H1 (cell line): Measurements from ENCODE around the gene KCNH1. TPM values are rescaled to one million over a fixed set of nuclear protein-coding genes. Genes with fewer than 3 reads are reported as not detected.

Experiments used
- CTCF ChIA-PET: fragments of 300-600 bp; sonication (Branson Sonifier 250); formaldehyde crosslinking; loops from one replicate; lab custom pipeline; 2021; ENCODE audit not compliant: partially characterized antibody; lab: Charles Lee
- POLR2A ChIA-PET: fragments of 300-600 bp; sonication (Branson Sonifier 250); formaldehyde crosslinking; loops from one replicate; lab custom pipeline; 2021; ENCODE audit warnings: inconsistent platforms; ENCODE audit not compliant: partially characterized antibody; lab: Charles Lee
- DNase-seq, 2 experiments: peaks; one replicate each; pipeline versions ENCODE4 v3.0.0 to v3.0.0-alpha.2; 2010 to 2022; ENCODE audit warnings: low spot score in 2 of 2, low read depth in 1 of 2, mixed read lengths in 1 of 2
- FAIRE-seq: peaks from 2 replicates; lab custom pipeline; 2011; peaks lifted over from hg19 to GRCh38; lab: Jason Lieb, UNC
- H2AFZ ChIP-seq: 2 replicates; pipeline ENCODE4 v1.8.1; 2012; ENCODE audit warnings: low read length, inconsistent platforms
- H2AK5ac ChIP-seq: 2 replicates; pipeline ENCODE4 v1.6.1; 2013; ENCODE audit warnings: low read depth, low read length
- H2BK120ac ChIP-seq: replicated peaks from 2 replicates; pipeline ENCODE3; 2013; ENCODE audit warnings: low read depth, low read length, inconsistent platforms
- H2BK12ac ChIP-seq: 2 replicates; pipeline ENCODE4 v1.6.1; 2013; ENCODE audit warnings: low read depth, low read length
- H2BK15ac ChIP-seq: 2 replicates; pipeline ENCODE4 v1.6.1; 2013; ENCODE audit warnings: low read length
- H2BK20ac ChIP-seq: 2 replicates; pipeline ENCODE4 v1.6.1; 2013; ENCODE audit warnings: low read length
- H2BK5ac ChIP-seq: 2 replicates; pipeline ENCODE4 v1.6.1; 2013; ENCODE audit warnings: low read depth, low read length
- H3K14ac ChIP-seq: 2 replicates; pipeline ENCODE4 v1.6.1; 2013; ENCODE audit warnings: inconsistent platforms; ENCODE audit not compliant: insufficient read length
- H3K18ac ChIP-seq: 2 replicates; pipeline ENCODE4 v1.6.1; 2013; ENCODE audit warnings: low read length; ENCODE audit errors: extremely low read depth
- H3K23ac ChIP-seq: 2 replicates; pipeline ENCODE4 v1.6.1; 2013; ENCODE audit warnings: inconsistent platforms; ENCODE audit not compliant: insufficient read length
- H3K23me2 ChIP-seq: 2 replicates; pipeline ENCODE4 v1.6.1; 2013; ENCODE audit warnings: low read depth, low read length
- H3K27ac ChIP-seq: 2 replicates; pipeline ENCODE4 v1.6.1; 2011; ENCODE audit warnings: low read depth, low read length, inconsistent platforms
- H3K27me3 ChIP-seq, 4 experiments: replicated peaks in 1 of 4; 1 replicate in 1 of 4; 2 replicates in 3 of 4; pipeline versions ENCODE4 v1.6.1 to v1.8.1; 2011 to 2013; ENCODE audit warnings: low read length in 3 of 4, mild to moderate bottlenecking in 3 of 4, inconsistent platforms in 2 of 4, mixed read lengths in 2 of 4, moderate library complexity in 1 of 4; ENCODE audit not compliant: control insufficient read depth in 3 of 4, insufficient read depth in 3 of 4; ENCODE audit errors: extremely low read depth in 1 of 4
- H3K36me3 ChIP-seq, 4 experiments: 2 replicates each; pipeline versions ENCODE4 v1.6.1 to v1.8.1; 2011 to 2013; ENCODE audit warnings: mild to moderate bottlenecking in 4 of 4, low read length in 3 of 4, moderate library complexity in 2 of 4, control low read depth in 1 of 4, inconsistent platforms in 1 of 4; ENCODE audit not compliant: insufficient read depth in 4 of 4, control insufficient read depth in 2 of 4
- H3K4ac ChIP-seq: replicated peaks from 2 replicates; pipeline ENCODE3; 2013; ENCODE audit warnings: low read length, low read depth, mixed read lengths, inconsistent platforms; ENCODE audit not compliant: insufficient read length
- H3K4me1 ChIP-seq, 4 experiments: replicated peaks in 1 of 4; 1 replicate in 1 of 4; 2 replicates in 3 of 4; pipeline versions ENCODE4 v1.6.1 to v1.8.1; 2011 to 2013; ENCODE audit warnings: low read length in 3 of 4, inconsistent platforms in 2 of 4, mixed read lengths in 1 of 4; ENCODE audit not compliant: insufficient read depth in 4 of 4, control insufficient read depth in 3 of 4
- H3K4me2 ChIP-seq, 2 experiments: 2 replicates each; pipeline versions ENCODE4 v1.6.1 to v1.8.1; 2011 to 2013; ENCODE audit warnings: low read depth in 2 of 2, low read length in 2 of 2, control low read depth in 1 of 2, inconsistent platforms in 1 of 2, mild to moderate bottlenecking in 1 of 2; ENCODE audit not compliant: insufficient read depth in 1 of 2
- H3K4me3 ChIP-seq, 4 experiments: fragments of 200-600, 300-600 bp in 1 of 4; sonication (generic), shearing (Covaris generic), sonication (Bioruptor Twin) in 1 of 4; 2 replicates each; pipeline versions ENCODE4 v1.5.1 to v1.8.1; 2011 to 2016; ENCODE audit warnings: low read length in 4 of 4, low read depth in 3 of 4, control low read depth in 2 of 4, inconsistent platforms in 2 of 4, mild to moderate bottlenecking in 2 of 4, mixed read lengths in 1 of 4, moderate library complexity in 1 of 4; ENCODE audit not compliant: insufficient read depth in 2 of 4; ENCODE audit errors: extremely low read depth in 1 of 4
- H3K56ac ChIP-seq: replicated peaks from 2 replicates; pipeline ENCODE3; 2013; ENCODE audit warnings: low read depth, mild to moderate bottlenecking, mixed read lengths, low read length, inconsistent platforms; ENCODE audit not compliant: insufficient read length
- H3K79me1 ChIP-seq: 2 replicates; pipeline ENCODE4 v1.6.1; 2013; ENCODE audit warnings: low read depth, low read length, control low read depth
- H3K79me2 ChIP-seq, 2 experiments: 2 replicates each; pipeline versions ENCODE4 v1.6.1 to v1.8.1; 2012 to 2013; ENCODE audit warnings: low read length in 2 of 2, mild to moderate bottlenecking in 2 of 2, inconsistent platforms in 1 of 2; ENCODE audit not compliant: insufficient read depth in 2 of 2, control insufficient read depth in 1 of 2
- H3K9ac ChIP-seq, 4 experiments: replicated peaks in 1 of 4; 1 replicate in 1 of 4; 2 replicates in 3 of 4; pipeline versions ENCODE4 v1.6.1 to v1.8.1; 2011 to 2013; ENCODE audit warnings: low read depth in 3 of 4, low read length in 3 of 4, control low read depth in 2 of 4, mild to moderate bottlenecking in 2 of 4, moderate library complexity in 2 of 4, inconsistent platforms in 1 of 4; ENCODE audit errors: extremely low read depth in 1 of 4
- H3K9me3 ChIP-seq, 2 experiments: 2 replicates each; pipeline versions ENCODE4 v1.6.1 to v1.8.1; 2012 to 2013; ENCODE audit warnings: mild to moderate bottlenecking in 2 of 2, moderate library complexity in 2 of 2, control low read depth in 1 of 2, inconsistent platforms in 1 of 2, low read depth in 1 of 2, low read length in 1 of 2, mixed read lengths in 1 of 2; ENCODE audit not compliant: insufficient read depth in 2 of 2
- H4K20me1 ChIP-seq, 2 experiments: replicated peaks in 1 of 2; 2 replicates each; pipeline versions ENCODE3 to v1.8.1; 2011 to 2013; ENCODE audit warnings: inconsistent platforms in 2 of 2, low read length in 2 of 2, mild to moderate bottlenecking in 1 of 2; ENCODE audit not compliant: insufficient read depth in 2 of 2, control insufficient read depth in 1 of 2
- H4K5ac ChIP-seq: 2 replicates; pipeline ENCODE4 v1.6.1; 2013; ENCODE audit warnings: low read length, low read depth, mixed read lengths, inconsistent platforms; ENCODE audit not compliant: insufficient read length
- H4K8ac ChIP-seq: 2 replicates; pipeline ENCODE4 v1.8.0; 2013; ENCODE audit warnings: mild to moderate bottlenecking, moderate library complexity, low read length, inconsistent platforms; ENCODE audit not compliant: insufficient read depth; ENCODE audit errors: extremely low read depth
- H4K91ac ChIP-seq: replicated peaks from 2 replicates; pipeline ENCODE3; 2013; ENCODE audit warnings: low read length, mixed read lengths, inconsistent platforms; ENCODE audit not compliant: insufficient read length
- NRF1 ChIP-seq: IDR thresholded peaks from 2 replicates; pipeline ENCODE4 v1.6.1; 2011; ENCODE audit warnings: mild to moderate bottlenecking, low read depth, low read length, improper control_type of control experiment
- WGBS, 2 experiments: shearing (Covaris generic) in 1 of 2; methylation state at CpG; one replicate each; pipeline versions ENCODE4 v1.1.6 to v1.1.7; 2013 to 2015; ENCODE audit warnings: low lambda C conversion rate in 2 of 2, mixed read lengths in 2 of 2, inconsistent platforms in 1 of 2, low coverage in 1 of 2, missing lambda C conversion rate in 1 of 2; ENCODE audit not compliant: insufficient replicate concordance in 2 of 2, insufficient coverage in 1 of 2, insufficient read length in 1 of 2; ENCODE audit errors: extremely low coverage in 1 of 2, missing lambda C conversion rate in 1 of 2; 5-methylcytosine and 5-hydroxymethylcytosine counted together
- polyA plus RNA-seq, 7 experiments: library from polyadenylated mRNA; depleted of rRNA in 3 of 7; stranded (reverse) in 5 of 7; unstranded in 2 of 7; fragments of >200 nt in 5 of 7; fragments of 200-250 nt in 2 of 7; gene quantifications; 1 replicate in 5 of 7; 2 replicates in 1 of 7; 4 replicates in 1 of 7; pipeline versions ENCODE4 v1.2.1 to v1.2.3, GENCODE V29; 2011 to 2013; ENCODE audit warnings: missing spikeins in 2 of 7, mixed read lengths in 2 of 7
- total RNA-seq: library from RNA; stranded (reverse); fragmentation: NEBNext Ultra II Directional; extraction: Animal tissue kit (Norgen Biotek cat#: 25700); gene quantifications from 2 replicates; pipeline ENCODE4 v1.2.1, GENCODE V29; 2021

KCNH1 gene
- total and polyA plus RNA-seq, 2 of the 8 experiments (the other 6 are each of a cell fraction or from before 2014, with no cell fraction given) = 0.27 to 0.34 TPM

DNA sequence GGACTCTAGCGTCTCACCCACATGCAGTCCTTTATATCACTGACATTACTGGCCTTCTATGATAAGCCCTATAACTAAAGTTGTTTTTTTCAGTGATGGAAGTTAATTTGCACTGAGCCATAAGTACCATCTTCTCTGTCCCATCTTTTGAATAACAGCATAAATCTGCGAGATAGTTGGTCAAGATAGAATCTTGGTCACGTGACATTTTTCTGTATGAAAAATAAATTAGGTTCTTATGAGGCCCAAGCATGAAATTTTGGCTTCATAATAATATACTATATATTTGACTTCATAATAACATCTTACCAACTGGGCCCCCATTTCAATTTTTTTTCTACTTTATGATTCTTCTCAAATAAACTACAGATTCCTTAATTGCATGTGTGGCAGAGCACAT, 285.5 kb downstream of the KCNH1 start:
- no peaks in the 10 kb centered on the region for H3K36me3 ChIP-seq
- DNase-seq (no peak), FAIRE-seq (no peak)
- H2BK120ac ChIP-seq = no peak overlapping the region
- H3K4me2 ChIP-seq = no peak overlapping the region
- H2BK20ac ChIP-seq = no peak overlapping the region
- H3K18ac ChIP-seq = no peak overlapping the region
- H3K4me1 ChIP-seq = no peaks in the 10 kb centered on the region
- H3K23ac ChIP-seq = no peak overlapping the region
- H3K4ac ChIP-seq = no peak overlapping the region
- WGBS, 2 experiments = 93% methylated on average over 3 of the region's 3 CpGs; no CpG with 5 or more reads in 1 of the 2 experiments
- ChIA-PET POLR2A (no interaction called here), CTCF (interaction anchor here (0.6 kb wide), 1 partner anchor 1929 kb away, joined by 3 read pairs; no protein-coding TSS in a partner anchor)
- TF ChIP-seq NRF1 = no peak
- H3K56ac ChIP-seq = no peak overlapping the region
- H2BK12ac ChIP-seq = no peak overlapping the region
- H2BK5ac ChIP-seq = no peak overlapping the region
- no peak overlapping the region for H2AFZ ChIP-seq
- no peak overlapping the region for H3K27ac ChIP-seq
- H3K4me3 ChIP-seq = no peak overlapping the region
- no peak overlapping the region for H4K91ac ChIP-seq
- no peaks in the 10 kb centered on the region for H4K20me1 ChIP-seq
- H3K9ac ChIP-seq = no peak overlapping the region
- no peaks in the 10 kb centered on the region for H3K27me3 ChIP-seq
- no peak overlapping the region for H2BK15ac ChIP-seq
- H3K23me2 ChIP-seq = no peaks in the 10 kb centered on the region
- H3K9me3 ChIP-seq = no peaks in the 10 kb centered on the region
- H3K79me1 ChIP-seq = no peaks in the 10 kb centered on the region
- H3K14ac ChIP-seq = no peak overlapping the region
- no peaks in the 10 kb centered on the region for H3K79me2 ChIP-seq
- H4K8ac ChIP-seq = no peak overlapping the region
- H4K5ac ChIP-seq = no peak overlapping the region
- no peak overlapping the region for H2AK5ac ChIP-seq
